LNCAP (cell line): ENCODE measurements around the gene ITGA3.

Source experiments
- CTCF ChIP-seq: fragments of 450-650 bp; IDR thresholded peaks from 2 replicates; pipeline ENCODE4 v1.5.1; 2017; ENCODE audit warnings: mild to moderate bottlenecking

The ITGA3 gene

DNA sequence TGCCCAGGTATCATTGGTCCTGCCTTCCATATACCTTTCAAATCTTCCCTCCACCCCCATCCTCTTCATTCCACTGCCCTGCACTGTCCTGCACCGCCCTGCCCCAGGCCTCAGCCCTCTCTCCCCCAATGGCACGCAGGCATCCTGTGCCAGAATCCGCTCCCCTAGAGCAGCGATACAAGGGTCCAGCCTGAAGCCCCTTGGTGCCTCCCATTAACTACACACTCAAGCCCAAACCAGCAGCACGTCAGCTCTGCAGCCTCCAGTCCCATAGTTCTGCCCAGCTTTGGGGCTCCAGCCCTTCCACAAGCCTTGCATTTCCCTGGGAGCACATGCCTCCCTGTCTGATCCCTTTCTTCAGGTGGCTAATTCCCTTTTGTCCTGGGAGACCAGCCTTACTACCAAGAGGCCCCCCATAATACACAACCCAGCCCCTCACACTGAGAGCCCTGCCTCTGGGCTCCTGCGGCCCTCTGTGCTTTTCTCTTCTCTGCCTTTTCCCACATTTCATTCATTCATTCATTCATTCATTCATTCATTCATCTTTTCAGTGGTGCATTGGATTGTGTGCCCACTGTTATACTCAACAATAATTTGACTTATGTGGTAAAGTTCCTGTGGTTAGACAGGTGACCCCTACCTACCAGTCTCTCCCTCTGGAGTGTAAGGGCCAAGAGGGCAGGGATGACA, 34.1 kb upstream of the ITGA3 start:
- TF ChIP-seq CTCF: no peak

DNA sequence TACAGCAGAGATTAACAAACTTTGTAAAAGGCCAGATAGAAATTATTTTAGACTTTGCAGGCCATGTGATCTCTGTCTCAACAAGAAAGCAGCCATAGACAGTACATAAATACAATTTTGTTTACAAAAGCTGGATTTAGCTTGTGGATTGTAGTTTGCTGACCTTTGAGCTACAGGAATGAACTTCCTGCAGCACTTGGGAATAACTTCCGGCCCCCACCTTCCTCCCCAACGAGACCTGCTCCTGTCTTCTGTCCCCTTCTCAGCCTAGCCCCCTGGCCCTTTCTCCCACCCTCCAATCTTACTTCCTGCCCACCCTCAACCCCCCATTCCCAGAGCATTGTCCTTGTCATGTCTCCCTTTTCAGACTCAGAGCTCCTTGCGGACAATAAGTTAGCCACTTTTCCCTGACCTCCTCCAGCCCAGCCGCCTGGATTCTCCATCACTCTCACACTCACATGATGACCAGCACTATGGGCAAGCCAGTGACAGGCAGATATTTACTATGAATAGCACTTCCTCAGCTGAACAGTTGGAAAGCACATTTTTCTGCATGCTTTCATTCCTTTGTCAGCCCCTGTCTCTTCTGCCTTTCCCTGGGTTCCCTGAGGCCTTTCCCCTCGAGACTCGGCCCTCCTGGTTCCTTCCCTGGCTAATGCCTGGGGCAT, 33.3 kb upstream of the ITGA3 start:
- TF ChIP-seq CTCF: no peak

DNA sequence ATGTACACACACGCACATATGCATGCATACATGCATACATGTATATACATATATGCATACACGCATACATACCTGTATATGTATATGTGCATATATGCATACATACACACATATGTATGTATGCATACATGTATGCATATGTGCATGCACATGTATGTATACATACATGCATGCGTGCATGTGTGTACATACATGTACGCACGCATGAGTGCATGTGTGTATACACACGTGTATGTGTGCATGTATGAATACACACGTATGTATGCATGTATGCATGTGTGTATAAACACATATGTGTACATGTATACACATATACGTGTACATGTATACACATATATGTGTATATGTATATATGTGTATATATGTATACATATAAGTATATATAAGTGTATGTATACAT, 32.4 kb upstream of the ITGA3 start:
- TF ChIP-seq CTCF: no peak

GRCh38 chr17:50024808-50025207, 31.1 kb upstream of the ITGA3 start:
- TF ChIP-seq CTCF: no peak

GRCh38 chr17:50026046-50026675, 29.7 kb upstream of the ITGA3 start:
- no peak for TF ChIP-seq CTCF

DNA sequence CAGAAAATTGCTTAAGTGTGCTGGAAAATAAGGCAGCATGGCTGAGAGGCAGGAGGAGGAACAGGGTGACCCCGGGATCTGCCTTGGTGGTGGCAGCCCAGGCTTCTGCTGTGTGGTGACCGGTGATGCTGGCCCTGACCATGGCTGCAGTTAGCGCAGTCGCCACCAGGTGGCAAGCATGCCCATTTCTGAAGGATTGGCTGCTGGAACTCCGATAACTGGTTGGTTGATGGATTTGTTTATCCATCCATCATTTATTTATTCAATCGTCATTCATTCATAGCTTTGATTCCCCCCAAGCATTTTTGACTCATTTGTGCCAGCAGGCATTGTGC, 29.1 kb upstream of the ITGA3 start:
- peak; percentile 94 for TF ChIP-seq CTCF

- TF ChIP-seq CTCF: peak; percentile 43; the same call in 1 of the 2 replicates
Measured at GRCh38 chr17:50027172-50027880, 28.6 kb upstream of the ITGA3 start.
